Measurements from ENCODE around the gene NCOA3.

The NCOA3 gene

GRCh38 chr20:47680804-47681529 is 179.3 kb downstream of the NCOA3 start:
- H3K4me3 ChIP-seq (ENCODE audit: low read length): no peak overlapping the region
- no peak for DNase-seq (ENCODE audit: low read depth, low spot score)

GRCh38 chr20:47682028-47682783 is 180.5 kb downstream of the NCOA3 start:
- H3K4me3 ChIP-seq (ENCODE audit: low read length): no peak overlapping the region
- no peak for DNase-seq (ENCODE audit: low read depth, low spot score)

- H3K4me3 ChIP-seq (ENCODE audit: low read length): no peak overlapping the region
- no peak for DNase-seq (ENCODE audit: low read depth, low spot score)
Observed at GRCh38 chr20:47682916-47683315, 181.2 kb downstream of the NCOA3 start.

GRCh38 chr20:47684306-47685080 is 182.8 kb downstream of the NCOA3 start:
- H3K4me3 ChIP-seq (ENCODE audit: low read length): no peak overlapping the region
- no peak for DNase-seq (ENCODE audit: low read depth, low spot score)

- H3K4me3 ChIP-seq (ENCODE audit: low read length): no peak overlapping the region
- no peak for DNase-seq (ENCODE audit: low read depth, low spot score)
Observed at GRCh38 chr20:47686545-47686944, 184.9 kb downstream of the NCOA3 start.

GRCh38 chr20:47687095-47687987 is 185.7 kb downstream of the NCOA3 start:
- DNase-seq (ENCODE audit: low read depth, low spot score): peak; percentile 28
- H3K4me3 ChIP-seq (ENCODE audit: low read length): no peak overlapping the region

GRCh38 chr20:47688385-47689381 is 187.0 kb downstream of the NCOA3 start:
- H3K4me3 ChIP-seq (ENCODE audit: low read length): no peak overlapping the region
- DNase-seq (ENCODE audit: low read depth, low spot score): no peak

GRCh38 chr20:47689731-47690130 is 188.0 kb downstream of the NCOA3 start:
- DNase-seq (ENCODE audit: low read depth, low spot score): no peak
- H3K4me3 ChIP-seq (ENCODE audit: low read length): no peak overlapping the region

- no peak for DNase-seq (ENCODE audit: low read depth, low spot score)
- H3K4me3 ChIP-seq (ENCODE audit: low read length): no peak overlapping the region
Observed at GRCh38 chr20:47691625-47692024, 189.9 kb downstream of the NCOA3 start.

GRCh38 chr20:47694021-47694818 is 192.5 kb downstream of the NCOA3 start:
- no peak overlapping the region for H3K4me3 ChIP-seq (ENCODE audit: low read length)
- DNase-seq (ENCODE audit: low read depth, low spot score): no peak

GRCh38 chr20:47696856-47697255 is 195.2 kb downstream of the NCOA3 start:
- H3K4me3 ChIP-seq (ENCODE audit: low read length): no peak overlapping the region
- no peak for DNase-seq (ENCODE audit: low read depth, low spot score)

- DNase-seq (ENCODE audit: low read depth, low spot score): no peak
- no peak overlapping the region for H3K4me3 ChIP-seq (ENCODE audit: low read length)
Observed at GRCh38 chr20:47698142-47698541, 196.5 kb downstream of the NCOA3 start.

- DNase-seq (ENCODE audit: low read depth, low spot score): no peak
- H3K4me3 ChIP-seq (ENCODE audit: low read length): peak overlapping the region; percentile 19
Observed at GRCh38 chr20:47699818-47700217, 198.1 kb downstream of the NCOA3 start.

GRCh38 chr20:47700327-47700726 is 198.6 kb downstream of the NCOA3 start:
- peak overlapping the region; percentile 19; the same call in 1 of the 2 replicates for H3K4me3 ChIP-seq (ENCODE audit: low read length)
- peak; percentile 91 for DNase-seq (ENCODE audit: low read depth, low spot score)

- no peak overlapping the region for H3K4me3 ChIP-seq (ENCODE audit: low read length)
- DNase-seq (ENCODE audit: low read depth, low spot score): no peak
Observed at GRCh38 chr20:47701612-47702011, 199.9 kb downstream of the NCOA3 start.

- DNase-seq (ENCODE audit: low read depth, low spot score): no peak
- H3K4me3 ChIP-seq (ENCODE audit: low read length): no peak overlapping the region
Observed at GRCh38 chr20:47703748-47704147, 202.1 kb downstream of the NCOA3 start.

Measured in Jurkat, Clone E6-1 (cell line).